Measurements from ENCODE around the gene GRWD1. TPM values are rescaled to one million over a fixed set of nuclear protein-coding genes. Genes with fewer than 3 reads are reported as not detected.
"Not testable (repeated sequence)": the region's sequence is repeated elsewhere in the genome, so short reads cannot be mapped to it uniquely, and the experiment has no call there.

Gene GRWD1
- total RNA-seq, 4 donors from 2014 or later: 33.0 to 43.9 (median 34.6) TPM

GRCh38 chr19:48483301-48483700 is 37.5 kb downstream of the GRWD1 start:
- Histone ChIP-seq H3K36me3 (peaks cover 5 to 15% (median 6%) of the 10 kb centered on the region in 3 donors), H3K4me3 (no peak overlapping the region), H3K27ac (no peak overlapping the region), H3K4me1 (peaks cover 21 to 54% (median 38%) of the 10 kb centered on the region in 3 donors), H3K9me3 (no peaks in the 10 kb centered on the region), H3K27me3 (no peaks in the 10 kb centered on the region)
- TF ChIP-seq, protein P1, sequence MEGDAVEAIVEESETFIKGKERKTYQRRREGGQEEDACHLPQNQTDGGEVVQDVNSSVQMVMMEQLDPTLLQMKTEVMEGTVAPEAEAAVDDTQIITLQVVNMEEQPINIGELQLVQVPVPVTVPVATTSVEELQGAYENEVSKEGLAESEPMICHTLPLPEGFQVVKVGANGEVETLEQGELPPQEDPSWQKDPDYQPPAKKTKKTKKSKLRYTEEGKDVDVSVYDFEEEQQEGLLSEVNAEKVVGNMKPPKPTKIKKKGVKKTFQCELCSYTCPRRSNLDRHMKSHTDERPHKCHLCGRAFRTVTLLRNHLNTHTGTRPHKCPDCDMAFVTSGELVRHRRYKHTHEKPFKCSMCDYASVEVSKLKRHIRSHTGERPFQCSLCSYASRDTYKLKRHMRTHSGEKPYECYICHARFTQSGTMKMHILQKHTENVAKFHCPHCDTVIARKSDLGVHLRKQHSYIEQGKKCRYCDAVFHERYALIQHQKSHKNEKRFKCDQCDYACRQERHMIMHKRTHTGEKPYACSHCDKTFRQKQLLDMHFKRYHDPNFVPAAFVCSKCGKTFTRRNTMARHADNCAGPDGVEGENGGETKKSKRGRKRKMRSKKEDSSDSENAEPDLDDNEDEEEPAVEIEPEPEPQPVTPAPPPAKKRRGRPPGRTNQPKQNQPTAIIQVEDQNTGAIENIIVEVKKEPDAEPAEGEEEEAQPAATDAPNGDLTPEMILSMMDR (IDR thresholded peaks at IDR 0.05): no peak
- TF ChIP-seq POLR2A (IDR thresholded peaks at IDR 0.05): no peak
- DNase-seq: no peak
- intact Hi-C loops (cut with DNase I): no loop called here
- WGBS, 2 donors: 100% methylated on average over 1 of the region's 3 CpGs; no CpG with 5 or more reads in 1 of the 2 donors

DNA sequence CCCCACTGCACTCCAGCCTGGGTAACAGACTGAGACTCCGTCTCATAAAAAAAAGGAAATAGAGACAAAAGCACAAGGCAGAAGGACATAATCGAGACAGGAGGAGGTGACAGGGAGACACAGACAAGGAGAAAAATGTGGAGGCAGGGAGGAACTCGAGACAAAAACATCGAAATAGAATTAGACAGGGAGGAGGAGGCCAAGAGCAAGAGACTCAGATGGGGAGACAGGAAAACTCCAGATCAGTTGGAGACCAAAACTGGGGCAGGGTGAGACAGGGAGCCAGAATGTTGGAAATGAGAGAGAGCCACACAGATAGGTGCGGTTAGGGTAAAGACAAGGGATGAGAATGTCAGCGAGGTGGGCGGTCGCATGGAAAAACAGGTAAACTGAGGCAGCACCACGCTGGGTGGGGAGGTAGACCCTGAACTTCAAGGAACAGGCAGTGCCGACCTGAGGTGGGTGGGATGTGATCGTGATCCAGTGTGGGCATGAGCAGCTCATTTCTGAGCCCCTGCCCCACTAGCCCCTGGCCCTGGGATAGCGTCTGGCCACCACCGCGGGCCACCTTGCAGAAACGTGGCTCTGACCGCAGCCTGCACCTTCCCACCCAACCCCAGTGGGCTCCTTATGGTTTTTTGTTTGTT is 38.6 kb downstream of the GRWD1 start:
- peaks cover 22 to 65% (median 43%) of the 10 kb centered on the region in 3 donors for H3K4me1 ChIP-seq
- H3K27ac ChIP-seq: no peak overlapping the region
- intact Hi-C loops (cut with DNase I): no loop called here
- H3K36me3 ChIP-seq: peaks cover 0 to 4% (median under 1%) of the 10 kb centered on the region in 3 donors
- H3K4me3 ChIP-seq: no peak overlapping the region
- no peaks in the 10 kb centered on the region for H3K9me3 ChIP-seq
- H3K27me3 ChIP-seq: no peaks in the 10 kb centered on the region
- no peak for TF ChIP-seq POLR2A (IDR thresholded peaks at IDR 0.05)
- TF ChIP-seq, protein P1 (IDR thresholded peaks at IDR 0.05): no peak
- 78 to 79% methylated on average over 16 of the region's 16 CpGs for WGBS, 2 donors
- no peak for DNase-seq

DNA sequence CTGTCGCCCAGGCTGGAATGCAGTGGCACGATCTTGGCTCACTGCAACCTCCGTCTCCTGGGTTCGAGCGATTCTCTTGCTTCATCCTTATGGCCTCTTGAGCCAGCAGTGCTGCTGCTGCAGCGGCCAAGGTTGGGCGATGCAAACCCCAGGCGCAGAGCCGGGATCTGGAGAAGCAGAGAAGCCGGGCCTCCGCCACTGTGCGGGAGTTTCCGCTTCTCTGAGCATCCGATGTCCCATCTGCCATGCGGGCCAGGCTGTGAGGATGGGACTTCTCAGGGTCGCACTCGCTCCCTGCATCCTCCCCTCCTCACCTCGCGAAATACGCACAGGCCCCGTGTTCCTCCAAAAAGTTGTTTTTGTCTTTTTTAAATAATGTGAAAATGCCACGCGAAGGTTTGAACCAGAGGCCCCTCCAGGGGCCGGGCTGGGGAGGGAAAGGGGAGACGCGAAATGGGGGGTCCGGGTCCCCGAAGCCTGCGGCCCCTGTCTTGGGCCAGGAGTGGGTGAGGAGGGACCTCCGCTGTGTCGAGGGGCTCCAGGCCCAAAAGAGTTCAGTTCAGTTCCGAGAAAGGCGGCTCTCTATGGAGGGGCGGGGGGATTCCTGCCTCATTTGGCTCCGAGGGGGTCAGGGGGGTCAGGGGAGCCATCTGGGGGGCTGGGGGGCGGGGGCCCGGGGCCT is 39.3 kb downstream of the GRWD1 start:
- no peaks in the 10 kb centered on the region for H3K9me3 ChIP-seq
- H3K4me3 ChIP-seq: no peak overlapping the region
- no peak for DNase-seq
- peaks cover 19 to 66% (median 43%) of the 10 kb centered on the region in 3 donors for H3K4me1 ChIP-seq
- no peaks in the 10 kb centered on the region for H3K27me3 ChIP-seq
- intact Hi-C loops (cut with DNase I): no loop called here
- WGBS, 2 donors: 82 to 90% methylated on average over 2 to 19 of the region's 37 CpGs
- no peak for TF ChIP-seq POLR2A (IDR thresholded peaks at IDR 0.05)
- TF ChIP-seq, protein P1 (IDR thresholded peaks at IDR 0.05): no peak
- H3K36me3 ChIP-seq: peaks cover 0 to 4% (median 0%) of the 10 kb centered on the region in 3 donors
- no peak overlapping the region for H3K27ac ChIP-seq

GRCh38 chr19:48486706-48487105 is 40.9 kb downstream of the GRWD1 start:
- H3K9me3 ChIP-seq; H3K4me3 ChIP-seq; H3K36me3 ChIP-seq; H3K27me3 ChIP-seq; intact Hi-C loops (cut with DNase I); DNase-seq: not testable (repeated sequence)
- 43 to 44% methylated on average over 10 of the region's 10 CpGs for WGBS, 2 donors
- H3K4me1 ChIP-seq: peaks cover 7 to 66% (median 34%) of the 10 kb centered on the region in 3 donors
- peak overlapping the region; percentile 28 to 89 (median 82) for H3K27ac ChIP-seq

- peaks cover 0 to 4% (median 0%) of the 10 kb centered on the region in 3 donors for H3K36me3 ChIP-seq
- 55 to 63% methylated on average over 4 to 6 of the region's 6 CpGs for WGBS, 2 donors
- H3K9me3 ChIP-seq: no peaks in the 10 kb centered on the region
- intact Hi-C loops (cut with DNase I): no loop called here
- TF ChIP-seq, protein P1 (IDR thresholded peaks at IDR 0.05): no peak
- no peak for TF ChIP-seq POLR2A (IDR thresholded peaks at IDR 0.05)
- DNase-seq: no peak
- H3K27me3 ChIP-seq: no peaks in the 10 kb centered on the region
- no peak overlapping the region for H3K4me3 ChIP-seq
- peaks cover 7 to 66% (median 32%) of the 10 kb centered on the region in 3 donors for H3K4me1 ChIP-seq
- H3K27ac ChIP-seq: peak overlapping the region; percentile 76 to 89 (median 82)
Observed at GRCh38 chr19:48487544-48487943, 41.8 kb downstream of the GRWD1 start.
